Spinal cord (tissue), 10 donors: ENCODE results near the gene LAPTM4A. TPM values are rescaled to one million over a fixed set of nuclear protein-coding genes. Genes with fewer than 3 reads are reported as not detected.

Experiments
- DNase-seq, 6 donors: peaks; one replicate each; pipeline versions ENCODE4 v3.0.0 to v3.0.0-alpha.2; 2013 to 2015; ENCODE audit warnings: low spot score in 6 of 6, low read depth in 4 of 6
- H3K27ac ChIP-seq: one replicate; pipeline ENCODE4 v1.5.1; 2013; ENCODE audit warnings: low read depth, low read length, control low read depth
- H3K27me3 ChIP-seq: one replicate; pipeline ENCODE4 v1.6.1; 2013; ENCODE audit warnings: low read length; ENCODE audit not compliant: control insufficient read depth, insufficient read depth
- H3K36me3 ChIP-seq: one replicate; pipeline ENCODE4 v1.6.1; 2013; ENCODE audit warnings: low read length; ENCODE audit not compliant: control insufficient read depth, insufficient read depth
- H3K4me1 ChIP-seq: one replicate; pipeline ENCODE4 v1.6.1; 2013; ENCODE audit warnings: low read length; ENCODE audit not compliant: control insufficient read depth, insufficient read depth
- H3K4me3 ChIP-seq: one replicate; pipeline ENCODE4 v1.5.1; 2013; ENCODE audit warnings: low read depth, low read length, control low read depth
- H3K9me3 ChIP-seq: one replicate; pipeline ENCODE4 v1.6.1; 2013; ENCODE audit warnings: low read length; ENCODE audit not compliant: control insufficient read depth, insufficient read depth
- WGBS: methylation state at CpG from one replicate; pipeline ENCODE4 v1.1.5; 2013; ENCODE audit warnings: missing lambda C conversion rate; ENCODE audit not compliant: insufficient coverage; 5-methylcytosine and 5-hydroxymethylcytosine counted together
- polyA plus RNA-seq, 2 donors: library from polyadenylated mRNA; unstranded; fragments of 120-200 nt; gene quantifications; one replicate each; pipeline ENCODE4 v1.2.1, GENCODE V29; 2013; ENCODE audit not compliant: insufficient read length in 2 of 2
- total RNA-seq, 2 donors: library from RNA; depleted of rRNA in 1 of 2; stranded (reverse); fragments of 120-200 nt in 1 of 2; fragments of >200 nt in 1 of 2; gene quantifications; one replicate each; pipeline versions ENCODE4 v1.2.3 to v1.2.4, GENCODE V29; 2013 to 2014
- donor health status: healthy.

Gene LAPTM4A
- total and polyA plus RNA-seq, 4 donors, result 159 to 208 (median 180) TPM

DNA sequence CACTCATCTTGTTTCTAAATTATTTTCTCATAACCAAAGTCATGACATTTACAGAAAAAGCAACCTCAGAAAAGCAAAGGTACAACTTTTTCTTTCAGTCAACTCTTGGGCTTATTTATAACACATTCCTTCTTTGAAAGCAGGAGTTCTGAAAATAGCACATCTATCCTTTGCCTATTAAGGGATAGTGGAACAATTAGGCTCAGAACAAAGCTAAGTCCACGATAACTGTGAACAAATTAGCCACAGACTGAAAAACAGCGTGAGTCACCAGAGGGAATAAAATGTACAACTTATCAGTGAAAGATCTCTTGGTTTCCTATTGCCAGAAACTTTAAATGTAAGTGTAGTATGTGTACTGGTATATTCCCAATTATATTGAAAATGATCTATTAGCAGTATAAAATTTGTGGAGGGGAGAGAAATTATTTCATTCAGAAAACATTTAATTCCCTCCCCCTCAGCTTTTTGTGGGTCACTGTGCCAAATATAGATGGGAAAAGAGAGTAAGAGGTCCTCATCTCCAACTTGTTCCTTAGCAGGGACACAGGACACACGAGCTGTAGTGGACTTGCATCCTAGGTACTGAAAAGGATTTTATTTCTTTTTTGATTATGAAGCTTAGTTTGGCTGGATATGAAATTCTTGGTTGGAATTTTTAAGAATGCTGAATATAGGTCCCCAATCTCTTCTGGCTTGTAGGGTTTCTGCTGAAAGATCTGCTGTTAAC lies 23.6 kb downstream of the LAPTM4A start:
- whole genome bisulfite sequencing, result 80% methylated on average over 2 of the region's 3 CpGs
- no peak overlapping the region for H3K4me3 ChIP-seq
- H3K27ac ChIP-seq, result no peak overlapping the region
- H3K4me1 ChIP-seq, result no peaks in the 10 kb centered on the region
- H3K27me3 ChIP-seq, result no peaks in the 10 kb centered on the region
- H3K9me3 ChIP-seq, result no peaks in the 10 kb centered on the region
- peaks cover 12% of the 10 kb centered on the region for H3K36me3 ChIP-seq
- DNase-seq, result no peak

DNA sequence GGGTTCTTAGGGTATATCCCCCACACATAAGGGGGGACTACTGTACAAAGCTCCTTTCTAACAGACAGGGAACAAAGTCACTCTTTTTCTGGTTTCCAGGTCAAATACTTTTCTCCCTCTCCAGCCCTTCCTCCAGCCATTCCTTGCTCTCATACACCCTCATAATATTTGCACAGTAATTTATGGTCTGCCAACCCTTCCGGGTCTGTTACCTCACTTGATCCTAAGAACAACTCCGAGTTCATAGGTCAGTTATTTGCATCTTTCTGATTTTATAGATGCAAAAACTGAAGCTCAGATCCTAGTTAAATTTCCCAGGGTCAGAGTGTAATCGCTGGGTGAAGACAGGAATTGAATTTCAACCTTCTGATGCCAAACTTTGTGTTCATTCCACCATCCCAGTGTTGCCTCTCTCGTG lies 24.2 kb downstream of the LAPTM4A start:
- Histone ChIP-seq H3K4me1 (no peaks in the 10 kb centered on the region), H3K9me3 (no peaks in the 10 kb centered on the region), H3K27ac (no peak overlapping the region), H3K4me3 (no peak overlapping the region), H3K27me3 (no peaks in the 10 kb centered on the region), H3K36me3 (peaks cover 12% of the 10 kb centered on the region)
- no peak for DNase-seq
- 95% methylated on average over 3 of the region's 4 CpGs for WGBS

GRCh38 chr2:20025065-20025786 lies 26.2 kb downstream of the LAPTM4A start:
- no peaks in the 10 kb centered on the region for H3K27me3 ChIP-seq
- no peak overlapping the region for H3K27ac ChIP-seq
- H3K4me3 ChIP-seq, result no peak overlapping the region
- DNase-seq, result no peak
- no peaks in the 10 kb centered on the region for H3K4me1 ChIP-seq
- H3K9me3 ChIP-seq, result peaks cover 5% of the 10 kb centered on the region
- peaks cover 2% of the 10 kb centered on the region for H3K36me3 ChIP-seq
- whole genome bisulfite sequencing, result no CpG with 5 or more reads among the region's 3 CpGs

- Histone ChIP-seq H3K27ac (no peak overlapping the region), H3K27me3 (no peaks in the 10 kb centered on the region), H3K4me1 (no peaks in the 10 kb centered on the region), H3K4me3 (no peak overlapping the region), H3K9me3 (peaks cover 5% of the 10 kb centered on the region), H3K36me3 (no peaks in the 10 kb centered on the region)
- WGBS, result 91% methylated on average over 3 of the region's 4 CpGs
- no peak for DNase-seq
Measured at GRCh38 chr2:20023688-20024087, 27.7 kb downstream of the LAPTM4A start.

- H3K27me3 ChIP-seq, result no peaks in the 10 kb centered on the region
- H3K27ac ChIP-seq, result no peak overlapping the region
- WGBS, result 95% methylated on average over 3 of the region's 3 CpGs
Measured at GRCh38 chr2:20021405-20022009, 29.9 kb downstream of the LAPTM4A start.

DNA sequence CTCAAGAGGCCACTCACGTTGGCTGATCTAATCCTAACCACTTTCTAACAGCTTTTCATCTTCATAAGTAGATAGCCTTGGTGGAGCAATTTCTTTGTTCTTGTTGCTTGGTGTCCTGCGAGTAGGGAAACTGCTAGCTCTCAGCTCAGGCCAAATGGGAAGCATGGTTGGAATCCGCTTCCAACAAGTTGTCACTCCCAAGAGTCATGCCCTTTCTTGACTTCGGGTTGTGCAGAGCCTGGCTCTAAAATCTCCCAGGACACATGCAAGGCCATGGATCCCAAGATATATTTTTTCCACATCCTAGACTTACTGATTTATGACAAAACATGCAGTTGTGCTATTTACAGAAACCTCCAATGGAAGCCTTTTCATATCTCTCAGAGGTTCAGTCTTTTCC lies 31.7 kb downstream of the LAPTM4A start:
- Histone ChIP-seq H3K27me3 (no peaks in the 10 kb centered on the region), H3K4me1 (no peaks in the 10 kb centered on the region), H3K4me3 (no peak overlapping the region), H3K9me3 (peaks cover 5% of the 10 kb centered on the region), H3K36me3 (no peaks in the 10 kb centered on the region), H3K27ac (no peak overlapping the region)
- WGBS, result 96% methylated on average over 3 of the region's 4 CpGs
- DNase-seq, result no peak

More at GRCh38 chr2:20021405-20022009, 29.9 kb downstream of the LAPTM4A start:
- no peak for DNase-seq
- H3K4me1 ChIP-seq, result no peaks in the 10 kb centered on the region
- no peak overlapping the region for H3K4me3 ChIP-seq
- H3K36me3 ChIP-seq, result no peaks in the 10 kb centered on the region
- peaks cover 5% of the 10 kb centered on the region for H3K9me3 ChIP-seq

DNA sequence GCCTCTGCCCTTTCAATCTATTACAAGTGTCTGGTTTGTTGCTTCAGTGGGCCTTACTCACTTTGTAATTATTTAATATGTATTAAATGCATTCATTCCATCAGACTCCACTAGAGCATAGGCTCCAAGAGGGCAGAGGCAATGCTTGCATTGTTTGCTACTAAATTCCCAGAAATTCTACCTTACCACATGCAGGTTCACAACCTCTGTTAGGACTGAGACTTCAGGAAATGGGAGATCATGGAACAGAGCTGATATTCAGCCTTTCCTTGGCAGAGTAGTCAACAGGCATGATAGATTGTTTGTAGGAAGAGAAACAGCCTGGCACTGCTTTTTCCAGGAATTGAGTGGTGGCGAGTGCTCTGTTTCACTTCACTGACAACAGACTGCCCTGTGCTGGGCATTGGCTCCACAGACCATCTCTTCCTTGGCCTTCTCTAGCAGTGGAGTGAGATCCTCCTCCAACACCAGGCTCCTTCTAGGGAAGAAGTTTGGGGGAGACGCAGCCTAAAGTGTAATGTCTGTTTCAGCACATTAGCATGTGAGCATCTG lies 32.8 kb downstream of the LAPTM4A start:
- Histone ChIP-seq H3K4me3 (no peak overlapping the region), H3K27ac (no peak overlapping the region), H3K9me3 (peaks cover 5% of the 10 kb centered on the region), H3K4me1 (no peaks in the 10 kb centered on the region), H3K27me3 (peaks cover 4% of the 10 kb centered on the region), H3K36me3 (no peaks in the 10 kb centered on the region)
- WGBS, result no CpG with 5 or more reads among the region's 2 CpGs
- DNase-seq, result no peak

- peaks cover 22% of the 10 kb centered on the region for H3K27me3 ChIP-seq
- H3K4me1 ChIP-seq, result peaks cover 13% of the 10 kb centered on the region
- H3K4me3 ChIP-seq, result no peak overlapping the region
- H3K36me3 ChIP-seq, result no peaks in the 10 kb centered on the region
- peaks cover 2% of the 10 kb centered on the region for H3K9me3 ChIP-seq
- no peak for DNase-seq
- H3K27ac ChIP-seq, result no peak overlapping the region
Measured at GRCh38 chr2:20016346-20016745, 35.1 kb downstream of the LAPTM4A start.

DNA sequence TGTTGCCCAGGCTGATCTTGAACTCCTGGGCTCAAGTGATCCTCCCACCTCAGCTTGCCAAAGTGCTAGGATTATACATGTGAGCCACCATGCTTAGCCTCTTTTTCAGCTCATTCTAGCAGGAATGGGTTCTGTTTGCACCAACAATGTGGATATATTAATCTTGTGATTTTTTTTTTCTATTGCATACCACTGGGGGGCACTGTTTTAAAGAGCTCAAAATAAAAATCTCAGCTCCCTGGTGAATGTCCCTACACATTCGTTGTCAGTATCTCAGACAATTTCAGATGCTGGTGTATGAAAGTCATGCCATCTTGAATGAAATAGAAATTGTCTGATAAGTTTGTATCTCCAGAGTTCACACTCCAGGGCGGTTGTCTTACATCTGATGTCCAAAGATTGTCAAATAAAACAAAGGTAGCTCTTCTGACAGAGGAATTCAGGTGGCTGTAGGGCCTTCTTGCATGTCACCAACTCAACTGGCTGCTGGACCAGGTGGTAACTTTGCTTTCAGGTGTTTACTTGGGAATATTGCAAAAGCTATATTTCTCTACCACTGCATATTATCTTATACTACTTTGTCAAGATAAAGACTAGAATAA lies 35.8 kb downstream of the LAPTM4A start:
- Histone ChIP-seq H3K4me1 (peaks cover 13% of the 10 kb centered on the region), H3K36me3 (no peaks in the 10 kb centered on the region), H3K4me3 (no peak overlapping the region), H3K9me3 (no peaks in the 10 kb centered on the region), H3K27me3 (peaks cover 24% of the 10 kb centered on the region), H3K27ac (no peak overlapping the region)
- peak in 5 of 6 donors; percentile 24 to 91 (median 42) for DNase-seq
- no CpG with 5 or more reads among the region's 2 CpGs for WGBS
